COLO668 (cell line): ENCODE results near the gene GALNT16.
"Not testable (repeated sequence)": the region's sequence is repeated elsewhere in the genome, so short reads cannot be mapped to it uniquely, and the experiment has no call there.

ENCODE experiments used
- DNase-seq: peaks from one replicate; lab custom pipeline; 2025; ENCODE audit not compliant: unreplicated experiment; lab: John Stamatoyannopoulos, UW

Gene GALNT16

DNA sequence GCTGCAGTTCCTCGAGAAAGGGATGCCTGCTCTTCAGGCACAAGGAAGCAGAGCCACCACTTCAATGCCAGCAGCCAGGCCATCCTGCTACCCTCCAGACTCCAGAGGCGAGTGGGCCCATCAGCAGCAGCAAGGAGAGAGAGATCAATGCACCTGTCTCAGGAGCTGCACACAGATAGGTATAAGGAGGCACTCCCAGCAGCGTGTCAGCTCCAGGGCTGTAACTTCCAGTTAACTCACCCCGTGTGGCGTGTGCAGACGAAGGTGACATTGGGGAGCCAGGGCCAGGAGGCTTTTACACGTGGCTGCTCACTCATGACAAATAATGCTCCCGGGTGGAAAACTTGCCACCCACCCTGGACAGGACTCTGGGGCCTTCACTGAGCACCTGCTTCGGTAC lies 24.2 kb downstream of the GALNT16 start:
- no peak for DNase-seq

GRCh38 chr14:69285661-69286255 lies 25.8 kb downstream of the GALNT16 start:
- no peak for DNase-seq

- no peak for DNase-seq
Observed at GRCh38 chr14:69287098-69288010, 27.4 kb downstream of the GALNT16 start.

DNA sequence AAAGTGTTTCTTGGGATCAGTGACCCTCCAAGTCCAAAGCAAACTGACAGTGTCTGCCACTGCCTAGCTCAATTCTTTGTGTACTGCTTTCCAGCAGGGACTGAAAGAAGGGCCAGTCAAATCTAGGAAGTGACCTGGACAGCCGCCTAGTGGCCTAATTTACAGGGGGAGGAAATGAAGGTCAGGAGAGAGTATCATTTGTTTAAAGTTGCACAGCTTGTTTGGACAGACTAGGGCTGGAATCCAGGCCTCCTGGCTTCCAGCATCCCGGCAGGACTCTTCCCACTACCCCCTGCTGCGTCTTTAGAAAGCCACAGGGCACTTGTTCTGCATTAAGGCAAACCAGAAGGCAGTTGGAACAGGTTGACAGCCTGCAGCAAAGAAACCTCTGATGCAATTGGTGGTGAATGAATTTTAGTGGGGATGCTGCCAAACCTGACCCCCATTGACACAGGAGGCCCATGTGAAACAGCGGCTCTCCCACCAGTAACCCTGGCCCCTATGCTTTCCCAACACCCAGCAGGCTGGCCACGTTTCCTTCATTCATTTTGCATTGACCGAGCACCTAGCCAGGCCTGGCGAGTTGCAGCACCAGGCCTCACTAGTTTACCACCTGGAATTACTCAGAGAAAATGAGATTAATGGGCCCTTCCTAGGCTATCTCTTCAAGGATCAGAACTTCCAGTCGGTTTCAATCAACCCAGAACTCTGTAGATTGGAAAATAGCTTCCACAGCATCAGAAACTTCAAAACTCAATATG lies 28.2 kb downstream of the GALNT16 start:
- no peak for DNase-seq

GRCh38 chr14:69288956-69289705 lies 29.2 kb downstream of the GALNT16 start:
- DNase-seq = no peak

DNA sequence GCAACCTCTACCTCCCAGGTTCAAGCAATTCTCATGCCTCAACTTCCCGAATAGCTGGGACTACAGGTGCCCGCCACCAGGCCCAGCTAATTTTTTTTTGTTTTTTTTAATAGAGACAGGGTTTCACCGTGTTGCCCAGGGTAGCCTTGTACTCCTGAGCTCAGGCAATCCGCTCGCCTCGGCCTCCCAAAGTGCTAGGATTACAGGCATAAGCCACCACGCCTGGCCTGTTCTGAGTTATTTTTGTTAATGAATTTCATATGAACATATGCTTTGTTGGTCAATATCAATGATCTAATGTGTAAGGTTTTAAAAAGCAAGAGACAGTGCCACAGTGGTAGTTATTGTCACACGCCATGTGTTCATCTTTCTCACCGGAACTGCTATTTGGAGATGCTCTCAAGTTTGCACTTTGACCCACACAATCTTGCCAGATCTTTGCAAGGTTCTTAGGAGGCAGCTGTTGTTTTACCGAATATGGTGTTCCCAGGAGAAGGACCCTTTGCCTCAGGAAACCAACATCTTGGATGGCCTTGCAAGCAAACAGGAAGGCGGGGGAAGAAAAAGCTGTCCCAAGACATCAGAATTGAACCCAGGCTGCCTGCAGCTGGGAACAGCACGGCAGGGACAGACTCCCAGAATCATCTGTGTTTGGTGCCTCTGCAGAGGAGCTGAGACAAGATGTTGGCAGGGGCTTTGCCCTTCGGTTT lies 30.0 kb downstream of the GALNT16 start:
- DNase-seq = no peak

GRCh38 chr14:69290881-69291280 lies 30.9 kb downstream of the GALNT16 start:
- DNase-seq = not testable (repeated sequence)

DNA sequence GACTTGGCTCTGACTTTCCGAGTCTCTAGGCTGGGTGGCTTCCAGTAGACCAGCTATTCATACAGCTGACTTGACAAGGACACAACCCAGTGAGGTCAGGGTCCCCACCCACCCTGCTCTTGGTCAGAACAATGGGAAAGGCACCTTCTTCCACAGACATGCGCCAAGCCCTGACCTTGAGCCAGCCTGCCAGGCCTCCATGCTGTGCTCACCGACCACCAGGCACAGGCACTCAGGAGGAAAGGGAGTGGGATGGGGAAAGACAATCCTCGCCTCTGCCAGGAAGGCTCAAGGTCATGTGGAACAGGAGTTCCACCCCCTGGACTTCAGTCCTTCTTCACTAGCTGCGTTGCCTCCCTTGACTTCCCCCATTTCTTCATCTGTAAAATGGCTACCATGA lies 31.4 kb downstream of the GALNT16 start:
- DNase-seq = no peak

DNA sequence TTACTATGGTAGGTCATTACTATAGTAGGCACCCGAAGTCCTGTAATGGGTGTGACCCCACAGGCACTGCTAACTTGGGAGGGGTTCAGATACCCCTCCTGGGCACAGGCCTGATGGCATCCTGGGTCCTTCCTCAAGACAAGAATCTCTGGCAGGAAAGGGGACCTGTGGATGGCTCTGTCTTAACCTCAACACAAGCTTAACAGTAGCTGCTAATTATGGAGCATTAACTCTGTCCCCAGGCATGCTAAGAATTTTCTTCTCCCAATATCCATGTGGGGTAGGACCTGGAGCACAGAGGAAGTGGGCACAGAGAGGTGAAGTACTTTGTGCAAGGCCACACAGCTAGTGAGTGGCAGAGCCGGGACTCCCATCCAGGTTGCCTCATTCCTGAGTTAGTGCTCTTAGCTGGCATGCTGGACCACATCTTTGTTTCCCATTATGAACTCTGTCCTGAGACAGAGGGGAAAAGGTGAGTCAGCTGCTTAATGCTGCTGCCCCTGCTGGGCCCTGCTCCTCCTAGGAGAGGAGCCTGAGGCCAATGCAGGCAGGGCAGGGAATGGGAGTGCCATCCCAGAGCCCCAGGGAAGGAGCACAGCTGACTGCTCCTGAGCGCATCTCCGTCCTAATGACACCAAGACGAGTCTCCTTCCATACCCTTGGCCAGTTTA lies 32.1 kb downstream of the GALNT16 start:
- DNase-seq = no peak

DNA sequence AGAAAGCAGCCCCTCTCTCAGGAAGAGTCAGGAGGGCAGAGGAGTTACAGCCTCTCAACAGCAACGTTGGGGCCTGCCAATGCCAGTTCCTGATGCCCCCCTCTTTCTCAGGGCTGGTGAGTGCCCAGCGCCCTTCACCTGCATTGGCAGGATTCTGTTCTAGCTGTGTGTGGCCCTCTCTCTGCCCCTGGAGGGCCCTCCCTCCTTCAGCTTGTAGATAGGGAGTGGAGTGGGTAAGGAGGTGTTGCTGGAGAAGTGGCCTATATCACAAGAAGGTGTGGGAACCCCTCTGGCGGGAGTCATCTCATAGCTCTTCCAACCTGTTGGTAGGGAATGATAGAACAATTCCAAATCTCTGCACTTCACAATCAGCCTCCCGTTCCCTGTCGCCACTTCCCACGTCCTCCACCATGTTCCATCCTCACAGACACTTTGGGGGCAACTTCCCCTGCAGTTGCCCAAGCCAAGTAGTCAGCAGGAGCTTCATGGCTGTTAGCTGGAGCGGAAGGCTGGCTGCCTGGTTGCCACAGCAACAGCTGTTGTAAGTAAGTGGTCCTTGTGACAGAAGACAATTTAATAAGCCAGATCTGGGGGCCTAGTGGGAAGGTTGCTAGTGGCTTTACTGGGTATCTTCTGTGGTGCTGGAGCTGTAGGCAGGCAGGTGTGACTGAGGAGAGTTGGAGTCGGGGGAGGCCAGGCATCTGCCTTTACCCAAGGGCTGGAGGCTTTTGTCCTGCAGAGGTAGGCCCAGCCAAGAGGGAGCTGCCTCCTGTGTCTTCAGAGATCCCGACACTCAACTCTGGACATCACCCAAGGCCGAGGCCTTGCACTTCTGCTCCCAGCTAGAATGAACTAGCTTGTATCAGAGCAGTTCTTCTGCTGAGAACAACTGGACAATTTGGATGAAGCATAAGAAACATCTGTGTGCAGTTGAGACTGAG lies 38.4 kb downstream of the GALNT16 start:
- no peak for DNase-seq

DNA sequence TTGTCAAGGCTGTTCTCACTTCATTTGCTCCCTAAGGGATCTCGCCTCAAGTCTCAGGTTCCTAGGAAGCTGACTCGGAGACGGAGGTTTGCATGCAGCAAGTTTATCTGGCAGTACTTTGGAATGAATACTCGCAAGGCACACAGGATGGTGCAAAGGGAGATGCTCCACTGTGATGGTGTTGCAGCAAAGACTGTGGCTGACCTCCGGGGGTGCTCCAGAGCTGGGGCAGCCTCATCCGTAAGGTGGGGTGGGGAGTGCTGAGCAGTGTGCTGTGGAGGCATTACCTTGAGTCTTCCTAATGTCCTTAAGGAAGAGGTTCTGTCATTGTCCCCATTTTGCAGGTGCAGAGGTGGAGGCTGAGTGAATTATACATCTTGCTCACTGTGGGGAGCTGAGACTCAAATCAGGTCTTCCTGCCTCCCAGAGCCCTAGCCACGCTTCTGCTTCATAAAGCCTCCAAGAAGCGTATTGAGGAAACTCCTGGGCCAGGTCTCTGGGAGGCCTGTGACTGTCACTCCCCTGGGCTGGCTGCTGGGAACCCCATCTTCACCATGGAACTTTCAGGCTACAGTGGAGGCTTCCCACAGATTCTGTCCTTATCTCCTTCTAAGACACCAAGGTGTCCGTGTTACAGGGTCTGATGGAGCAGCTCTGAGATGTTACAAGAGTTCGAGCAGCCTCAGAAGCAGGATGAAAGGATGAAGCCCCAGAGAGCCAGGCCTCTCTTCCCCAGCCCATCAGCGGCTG lies 39.5 kb downstream of the GALNT16 start:
- no peak for DNase-seq

DNA sequence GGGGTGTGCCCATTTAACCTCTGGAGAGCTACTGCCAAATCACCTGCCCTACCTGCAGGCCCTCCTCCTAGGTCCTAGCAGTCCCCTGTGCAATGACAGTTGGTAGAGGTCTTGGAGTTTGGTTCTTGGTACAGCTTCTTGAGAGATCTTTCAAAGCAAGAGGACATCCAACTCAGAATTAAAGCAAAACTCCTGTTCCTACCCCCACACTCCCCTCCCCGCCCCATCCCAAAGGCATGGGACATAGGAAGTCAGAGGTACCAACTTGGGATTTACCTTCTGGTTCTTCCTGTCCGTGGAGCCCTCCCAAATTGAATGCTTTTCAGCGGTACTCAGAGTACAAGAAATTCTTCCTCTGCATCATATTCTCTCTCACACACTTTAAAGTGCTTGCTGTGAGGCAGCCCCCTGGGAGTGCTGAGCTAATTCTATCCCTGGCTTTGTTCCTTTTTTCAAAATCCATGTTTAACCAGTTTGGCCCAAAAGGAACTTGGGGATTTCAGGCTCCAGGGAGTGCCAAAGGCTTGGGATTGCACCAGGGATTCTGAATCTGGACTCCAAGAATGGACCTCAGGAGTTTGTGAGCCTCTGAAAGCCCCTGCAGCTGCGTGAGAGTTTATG lies 40.8 kb downstream of the GALNT16 start:
- no peak for DNase-seq

DNA sequence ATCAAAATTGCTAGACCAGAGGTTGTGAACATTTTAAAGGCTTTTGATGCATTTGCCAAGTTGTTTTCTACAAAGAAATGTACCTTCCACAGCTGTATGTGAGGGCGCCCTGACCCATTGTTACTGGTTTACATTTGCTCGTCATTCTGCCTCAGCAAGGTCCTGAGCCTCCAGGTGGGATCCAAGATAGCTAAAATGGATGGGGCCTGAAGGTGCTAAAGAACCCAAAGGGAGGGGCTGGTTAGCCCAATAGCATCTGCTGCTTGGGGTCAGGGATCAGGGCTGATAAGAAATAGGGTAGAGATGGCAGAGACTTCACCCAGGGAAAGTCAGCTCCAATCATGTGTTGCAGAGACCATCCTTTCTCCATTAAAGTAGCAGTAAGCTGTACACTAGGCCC lies 43.1 kb downstream of the GALNT16 start:
- DNase-seq = no peak

- DNase-seq = no peak
Observed at GRCh38 chr14:69312608-69313007, 52.6 kb downstream of the GALNT16 start.

DNA sequence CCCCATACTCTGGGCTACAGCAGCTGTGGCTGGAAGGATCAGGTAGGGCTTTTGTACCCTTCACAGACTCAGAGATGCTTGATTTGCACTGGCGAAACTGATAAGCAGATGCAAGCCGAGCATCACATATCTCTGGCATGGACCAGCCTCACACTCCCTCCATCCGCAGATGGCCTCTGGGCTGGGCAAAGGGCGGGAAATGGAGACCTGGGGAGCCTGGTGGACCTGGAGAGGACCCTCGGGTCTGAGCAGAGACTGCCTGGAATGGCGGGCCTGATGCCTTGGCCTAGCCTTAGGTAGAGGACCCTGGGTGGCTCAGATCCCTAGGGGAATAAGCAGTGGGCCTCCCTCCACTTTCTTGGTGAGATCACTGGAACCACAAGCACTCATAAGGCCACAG lies 53.2 kb downstream of the GALNT16 start:
- DNase-seq = no peak

- no peak for DNase-seq
Observed at GRCh38 chr14:69314327-69314726, 54.4 kb downstream of the GALNT16 start.

DNA sequence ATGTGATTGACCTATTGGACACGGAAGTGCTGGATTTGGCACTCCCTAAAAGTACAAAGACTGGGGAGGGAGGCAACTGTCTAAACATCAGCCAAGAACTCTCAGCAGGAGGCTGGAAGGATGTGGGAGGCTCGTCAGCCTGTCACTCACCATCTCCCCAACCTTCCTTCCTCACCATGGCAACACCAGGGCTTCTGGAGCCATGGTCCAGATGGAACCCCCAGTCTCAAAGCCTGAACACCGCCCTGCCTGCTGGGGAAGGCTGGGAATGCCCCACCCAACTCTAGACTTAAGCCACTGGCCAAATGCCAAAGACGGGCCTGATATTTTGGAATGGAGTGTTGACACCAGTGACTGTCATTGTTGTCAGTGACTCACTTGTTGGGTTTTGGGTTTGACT lies 55.3 kb downstream of the GALNT16 start:
- no peak for DNase-seq
